Fibroblast of skin of left biceps (primary cell): Measurements from ENCODE around the gene TMEM9B.
"Not testable (repeated sequence)": the region's sequence is repeated elsewhere in the genome, so short reads cannot be mapped to it uniquely, and the experiment has no call there.

ENCODE experiments used
- DNase-seq, 2 experiments: peaks; one replicate each; pipeline ENCODE4 v3.0.0-alpha.2; 2013; ENCODE audit warnings: low read depth in 2 of 2

Gene TMEM9B

GRCh38 chr11:8973121-8973520 lies 8.9 kb upstream of the TMEM9B start:
- DNase-seq = no peak

- DNase-seq = no peak
Observed at GRCh38 chr11:8971924-8972316, 7.7 kb upstream of the TMEM9B start.

- DNase-seq = no peak
Observed at GRCh38 chr11:8971196-8971923, 7.1 kb upstream of the TMEM9B start.

- no peak for DNase-seq
Observed at GRCh38 chr11:8967184-8967583, 2.9 kb upstream of the TMEM9B start.

- DNase-seq = no peak
Observed at GRCh38 chr11:8963569-8964323, 496 bp downstream of the TMEM9B start.

- no peak for DNase-seq
Observed at GRCh38 chr11:8962841-8963240, 1.4 kb downstream of the TMEM9B start.

- DNase-seq = no peak
Observed at GRCh38 chr11:8961401-8961800, 2.8 kb downstream of the TMEM9B start.

- peak; percentile 33 to 46 for DNase-seq
Observed at GRCh38 chr11:8959546-8960166, 4.6 kb downstream of the TMEM9B start.

GRCh38 chr11:8956860-8957259 lies 7.4 kb downstream of the TMEM9B start:
- DNase-seq = no peak

GRCh38 chr11:8948886-8949285 lies 15.4 kb downstream of the TMEM9B start:
- DNase-seq = no peak

GRCh38 chr11:8947230-8947943 lies 16.9 kb downstream of the TMEM9B start:
- no peak for DNase-seq

- DNase-seq = no peak
Observed at GRCh38 chr11:8942518-8943066, 21.6 kb downstream of the TMEM9B start, which contains the start of gene ASCL3. TSS of gene ASCL3 (minus strand) at chr11:8943016. CDS start at chr11:8938161, 4,855 bp downstream.

- no peak for DNase-seq
Observed at GRCh38 chr11:8941341-8942103, 22.7 kb downstream of the TMEM9B start.

GRCh38 chr11:8937659-8938058 lies 26.6 kb downstream of the TMEM9B start:
- DNase-seq = no peak

- DNase-seq = no peak
Observed at GRCh38 chr11:8937159-8937558, 27.1 kb downstream of the TMEM9B start.

GRCh38 chr11:8935789-8936188 lies 28.5 kb downstream of the TMEM9B start:
- DNase-seq = not testable (repeated sequence)

GRCh38 chr11:8934742-8935488 lies 29.3 kb downstream of the TMEM9B start:
- peak; percentile 78 for DNase-seq

GRCh38 chr11:8933931-8934330 lies 30.3 kb downstream of the TMEM9B start:
- DNase-seq = no peak

- DNase-seq = no peak
Observed at GRCh38 chr11:8932564-8933180, 31.6 kb downstream of the TMEM9B start, which contains the start of gene C11orf16. TSS of gene C11orf16 (minus strand) at chr11:8932947. CDS start at chr11:8932308, 639 bp downstream.
